Ascending aorta (tissue), 2 donors: ENCODE results near the gene CAMSAP2. TPM values are rescaled to one million over a fixed set of nuclear protein-coding genes. Genes with fewer than 3 reads are reported as not detected.

Source experiments
- DNase-seq, 2 donors: peaks; one replicate each; pipeline ENCODE4 v3.0.0-alpha.2; 2019; ENCODE audit warnings: low spot score in 2 of 2
- H3K27ac ChIP-seq, 2 donors: fragments of 200-600 bp; sonication (generic); one replicate each; pipeline ENCODE4 v1.5.1; 2016 to 2017; ENCODE audit warnings: mild to moderate bottlenecking in 1 of 2
- H3K27me3 ChIP-seq: fragments of 200-600 bp; sonication (generic); one replicate; pipeline ENCODE4 v1.5.1; 2017
- H3K36me3 ChIP-seq, 2 donors: fragments of 200-600 bp; sonication (generic); one replicate each; pipeline ENCODE4 v1.5.1; 2016
- H3K4me1 ChIP-seq, 2 donors: fragments of 200-600 bp; sonication (generic); one replicate each; pipeline ENCODE4 v1.5.1; 2016 to 2017; ENCODE audit warnings: mild to moderate bottlenecking in 1 of 2
- H3K4me3 ChIP-seq, 2 donors: fragments of 200-600 bp; sonication (generic); one replicate each; pipeline ENCODE4 v1.5.1; 2016 to 2017; ENCODE audit warnings: mild to moderate bottlenecking in 1 of 2
- H3K9me3 ChIP-seq, 2 donors: fragments of 200-600 bp; sonication (generic); one replicate each; pipeline ENCODE4 v1.5.1; 2016
- CTCF ChIP-seq, 3 experiments: fragments of 200-600 bp in 2 of 3; fragments of 450-650 bp in 1 of 3; sonication (generic) in 2 of 3; IDR thresholded peaks; one replicate each; pipeline ENCODE4 v1.5.1; 2016 to 2019; ENCODE audit warnings: antibody characterized with exemption in 3 of 3, mild to moderate bottlenecking in 1 of 3, moderate library complexity in 1 of 3
- intact Hi-C: fragments of 100-400 bp; cut with DNase I; formaldehyde crosslinking; loops from one replicate; pipeline ENCODE4 v1.15.1; 2023
- total RNA-seq: library from RNA; depleted of rRNA; stranded (reverse); fragments of >200 nt; gene quantifications from one replicate; pipeline ENCODE4 v1.1.0, GENCODE V29; 2016

CAMSAP2 gene
- total RNA-seq, 1 donor from 2014 or later: 22.4 TPM

GRCh38 chr1:200869753-200870391 lies 131.2 kb downstream of the CAMSAP2 start:
- Histone ChIP-seq H3K27ac (no peak overlapping the region), H3K4me3 (no peak overlapping the region), H3K27me3 (no peaks in the 10 kb centered on the region), H3K9me3 (no peaks in the 10 kb centered on the region), H3K36me3 (no peaks in the 10 kb centered on the region), H3K4me1 (peaks cover 9 to 10% of the 10 kb centered on the region in 2 donors)
- intact Hi-C loops: no loop called here
- DNase-seq: no peak
- no peak for TF ChIP-seq CTCF (IDR thresholded peaks at IDR 0.05)

GRCh38 chr1:200872446-200873115 lies 133.9 kb downstream of the CAMSAP2 start, which contains the start of gene GPR25:
Gene GPR25, plus strand, starts transcription at chr1:200872981. Its CDS starts 57 bp downstream, at chr1:200873038.
- intact Hi-C loops: no loop called here
- H3K27me3 ChIP-seq: no peaks in the 10 kb centered on the region
- peak in 1 of 2 donors; percentile 48 for DNase-seq
- peak within 1 kb of the TSS; percentile 46 to 53 for H3K4me3 ChIP-seq
- peaks cover 9 to 10% of the 10 kb centered on the region in 2 donors for H3K4me1 ChIP-seq
- no peaks in the 10 kb centered on the region for H3K36me3 ChIP-seq
- no peak for TF ChIP-seq CTCF (IDR thresholded peaks at IDR 0.05)
- H3K9me3 ChIP-seq: no peaks in the 10 kb centered on the region
- H3K27ac ChIP-seq: no peak within 1 kb of the TSS

GRCh38 chr1:200873116-200873670 lies 134.5 kb downstream of the CAMSAP2 start:
- no peaks in the 10 kb centered on the region for H3K9me3 ChIP-seq
- H3K4me3 ChIP-seq: peak overlapping the region; percentile 46 to 53
- intact Hi-C loops: no loop called here
- no peaks in the 10 kb centered on the region for H3K36me3 ChIP-seq
- no peak for TF ChIP-seq CTCF (IDR thresholded peaks at IDR 0.05)
- no peaks in the 10 kb centered on the region for H3K27me3 ChIP-seq
- DNase-seq: no peak
- H3K27ac ChIP-seq: no peak overlapping the region
- peaks cover 9 to 10% of the 10 kb centered on the region in 2 donors for H3K4me1 ChIP-seq

GRCh38 chr1:200873671-200874397 lies 135.1 kb downstream of the CAMSAP2 start:
- H3K4me1 ChIP-seq: peaks cover 9 to 10% of the 10 kb centered on the region in 2 donors
- intact Hi-C loops: no loop called here
- H3K27ac ChIP-seq: no peak overlapping the region
- H3K4me3 ChIP-seq: peak overlapping the region; percentile 46 to 53
- TF ChIP-seq CTCF (IDR thresholded peaks at IDR 0.05): no peak
- no peaks in the 10 kb centered on the region for H3K27me3 ChIP-seq
- H3K9me3 ChIP-seq: no peaks in the 10 kb centered on the region
- DNase-seq: peak in 1 of 2 donors; percentile 49
- no peaks in the 10 kb centered on the region for H3K36me3 ChIP-seq

- peak in 1 of 2 donors; percentile 7 for DNase-seq
- Histone ChIP-seq H3K4me3 (no peak overlapping the region), H3K36me3 (no peaks in the 10 kb centered on the region), H3K27me3 (no peaks in the 10 kb centered on the region), H3K9me3 (no peaks in the 10 kb centered on the region), H3K27ac (no peak overlapping the region), H3K4me1 (peaks cover 9 to 10% of the 10 kb centered on the region in 2 donors)
- no peak for TF ChIP-seq CTCF (IDR thresholded peaks at IDR 0.05)
- intact Hi-C loops: no loop called here
These were observed 136.0 kb downstream of the CAMSAP2 start for GRCh38 chr1:200874694-200875093.
